ENCODE data around the gene SNRNP35.
A peak's percentile ranks its signal among the peaks of the same experiment; 100 is the strongest.

SNRNP35 gene

GRCh38 chr12:123457980-123458779 lies at the start of gene SNRNP35:
Gene SNRNP35, plus strand, starts transcription at chr12:123458139. Its CDS starts 7,402 bp downstream, at chr12:123465541.
- peak; percentile 53; the same call in 1 of the 2 replicates for TF ChIP-seq EGR1 (IDR thresholded peaks at IDR 0.05)
- no peak for TF ChIP-seq REST (IDR thresholded peaks at IDR 0.05; ENCODE audit: low read depth)
- peak; percentile 63; the same call in 1 of the 2 replicates for TF ChIP-seq TCF12 (IDR thresholded peaks at IDR 0.05; ENCODE audit: low read depth)
- TF ChIP-seq RAD21 (IDR thresholded peaks at IDR 0.05; ENCODE audit: low read depth) = no peak
- peak; percentile 98 for TF ChIP-seq YY1 (IDR thresholded peaks at IDR 0.05; ENCODE audit: low read depth)
- peak; percentile 83 for TF ChIP-seq MAX (IDR thresholded peaks at IDR 0.05)
- no peak for TF ChIP-seq FOXM1 (IDR thresholded peaks at IDR 0.05; ENCODE audit: borderline replicate concordance, low read depth)
- TF ChIP-seq CREB1 (IDR thresholded peaks at IDR 0.05; ENCODE audit: low read depth) = no peak
- no peak for TF ChIP-seq USF1 (IDR thresholded peaks at IDR 0.05)
- TF ChIP-seq CEBPB (IDR thresholded peaks at IDR 0.05) = no peak
- 0 out of 2 replicates have a peak, but pooled peaks have one; percentile 26 for TF ChIP-seq TEAD4 (IDR thresholded peaks at IDR 0.05)
- peak; percentile 55 for TF ChIP-seq EP300 (IDR thresholded peaks at IDR 0.05; ENCODE audit: borderline replicate concordance)
- no peak for TF ChIP-seq ZBTB7A (IDR thresholded peaks at IDR 0.05; ENCODE audit: low read depth)
- peak; percentile 92 for TF ChIP-seq TAF1 (IDR thresholded peaks at IDR 0.05; ENCODE audit: low read depth)
- no peak for TF ChIP-seq NFIC (IDR thresholded peaks at IDR 0.05)

- TF ChIP-seq USF1 (IDR thresholded peaks at IDR 0.05) = no peak
Observed at GRCh38 chr12:123410041-123410412, 47.9 kb upstream of the SNRNP35 start.

GRCh38 chr12:123421314-123421713 lies 36.6 kb upstream of the SNRNP35 start:
- TF ChIP-seq CREB1 (IDR thresholded peaks at IDR 0.05; ENCODE audit: low read depth) = no peak

GRCh38 chr12:123427036-123427769 lies 30.7 kb upstream of the SNRNP35 start:
- TF ChIP-seq CREB1 (IDR thresholded peaks at IDR 0.05; ENCODE audit: low read depth) = no peak
- TF ChIP-seq EGR1 (IDR thresholded peaks at IDR 0.05) = no peak
- TF ChIP-seq FOXM1 (IDR thresholded peaks at IDR 0.05; ENCODE audit: borderline replicate concordance, low read depth) = no peak
- no peak for TF ChIP-seq TCF12 (IDR thresholded peaks at IDR 0.05; ENCODE audit: low read depth)

- no peak for TF ChIP-seq TCF12 (IDR thresholded peaks at IDR 0.05; ENCODE audit: low read depth)
- no peak for TF ChIP-seq FOXM1 (IDR thresholded peaks at IDR 0.05; ENCODE audit: borderline replicate concordance, low read depth)
- no peak for TF ChIP-seq TAF1 (IDR thresholded peaks at IDR 0.05; ENCODE audit: low read depth)
- no peak for TF ChIP-seq USF1 (IDR thresholded peaks at IDR 0.05)
- TF ChIP-seq YY1 (IDR thresholded peaks at IDR 0.05; ENCODE audit: low read depth) = no peak
- no peak for TF ChIP-seq ZBTB7A (IDR thresholded peaks at IDR 0.05; ENCODE audit: low read depth)
- TF ChIP-seq EGR1 (IDR thresholded peaks at IDR 0.05) = no peak
- TF ChIP-seq REST (IDR thresholded peaks at IDR 0.05; ENCODE audit: low read depth) = no peak
Observed at GRCh38 chr12:123428591-123428990, 29.3 kb upstream of the SNRNP35 start.

- TF ChIP-seq MAX (IDR thresholded peaks at IDR 0.05) = no peak
- no peak for TF ChIP-seq CEBPB (IDR thresholded peaks at IDR 0.05)
- TF ChIP-seq CREB1 (IDR thresholded peaks at IDR 0.05; ENCODE audit: low read depth) = no peak
- TF ChIP-seq TCF12 (IDR thresholded peaks at IDR 0.05; ENCODE audit: low read depth) = no peak
Observed at GRCh38 chr12:123433615-123434014, 24.3 kb upstream of the SNRNP35 start.
